HUES64 (cell line): Measurements from ENCODE around the gene CDC73.
"Not testable (repeated sequence)": the region's sequence is repeated elsewhere in the genome, so short reads cannot be mapped to it uniquely, and the experiment has no call there.

Source experiments
- H3K27ac ChIP-seq: 2 replicates; pipeline ENCODE4 v1.7.0; 2013; ENCODE audit warnings: low read depth, low read length, inconsistent platforms
- H3K27me3 ChIP-seq: 2 replicates; pipeline ENCODE4 v1.6.1; 2013; ENCODE audit warnings: mild to moderate bottlenecking, low read length; ENCODE audit not compliant: insufficient read depth
- H3K36me3 ChIP-seq: 2 replicates; pipeline ENCODE4 v1.6.1; 2013; ENCODE audit warnings: mild to moderate bottlenecking, low read length; ENCODE audit not compliant: insufficient read depth
- H3K4me1 ChIP-seq: 2 replicates; pipeline ENCODE4 v1.6.1; 2013; ENCODE audit warnings: mild to moderate bottlenecking, low read length, moderate library complexity; ENCODE audit not compliant: insufficient read depth
- H3K4me3 ChIP-seq: 2 replicates; pipeline ENCODE4 v1.5.1; 2013; ENCODE audit warnings: mild to moderate bottlenecking, low read length, moderate library complexity
- H3K9ac ChIP-seq: 2 replicates; pipeline ENCODE4 v1.6.1; 2013; ENCODE audit warnings: mild to moderate bottlenecking, low read depth, low read length
- H3K9me3 ChIP-seq: 2 replicates; pipeline ENCODE4 v1.6.1; 2013; ENCODE audit warnings: low read depth, low read length; ENCODE audit not compliant: insufficient read depth
- WGBS: fragments of 150-250, 120-280 bp; methylation state at CpG from one replicate; pipeline ENCODE4 v1.1.7; 2013; ENCODE audit warnings: missing lambda C conversion rate; 5-methylcytosine and 5-hydroxymethylcytosine counted together

The CDC73 gene

GRCh38 chr1:193181985-193182384 lies 60.2 kb downstream of the CDC73 start:
- Histone ChIP-seq H3K27ac (no peak overlapping the region), H3K9ac (no peak overlapping the region), H3K36me3 (no peaks in the 10 kb centered on the region), H3K4me3 (no peak overlapping the region), H3K27me3 (no peaks in the 10 kb centered on the region), H3K4me1 (peaks cover 13% of the 10 kb centered on the region), H3K9me3 (no peaks in the 10 kb centered on the region)
- 89% methylated on average over 2 of the region's 2 CpGs for WGBS

- Histone ChIP-seq H3K9ac (no peak overlapping the region), H3K9me3 (no peaks in the 10 kb centered on the region), H3K36me3 (no peaks in the 10 kb centered on the region), H3K27me3 (no peaks in the 10 kb centered on the region), H3K4me3 (no peak overlapping the region), H3K27ac (no peak overlapping the region), H3K4me1 (peaks cover 13% of the 10 kb centered on the region)
- no CpG with 5 or more reads among the region's 2 CpGs for WGBS
Observed at GRCh38 chr1:193183019-193183627, 61.3 kb downstream of the CDC73 start.

- H3K4me1 ChIP-seq, result peaks cover 13% of the 10 kb centered on the region
- H3K36me3 ChIP-seq, result no peaks in the 10 kb centered on the region
- no peak overlapping the region for H3K4me3 ChIP-seq
- no peak overlapping the region for H3K27ac ChIP-seq
- WGBS, result no CpG with 5 or more reads among the region's 1 CpG
- no peak overlapping the region for H3K9ac ChIP-seq
- no peaks in the 10 kb centered on the region for H3K27me3 ChIP-seq
- no peaks in the 10 kb centered on the region for H3K9me3 ChIP-seq
Observed at GRCh38 chr1:193184776-193185175, 62.9 kb downstream of the CDC73 start.

- no peaks in the 10 kb centered on the region for H3K36me3 ChIP-seq
- H3K27ac ChIP-seq, result no peak overlapping the region
- H3K9me3 ChIP-seq, result no peaks in the 10 kb centered on the region
- WGBS, result 100% methylated on average over 1 of the region's 2 CpGs
- no peak overlapping the region; the same call in 1 of the 2 replicates for H3K9ac ChIP-seq
- no peaks in the 10 kb centered on the region for H3K27me3 ChIP-seq
- H3K4me1 ChIP-seq, result peaks cover 13% of the 10 kb centered on the region
- no peak overlapping the region for H3K4me3 ChIP-seq
Observed at GRCh38 chr1:193185211-193185610, 63.4 kb downstream of the CDC73 start.

- no peak within 1 kb of the TSS; the same call in 1 of the 2 replicates for H3K9ac ChIP-seq
- 83% methylated on average over 13 of the region's 13 CpGs for WGBS
- H3K4me3 ChIP-seq, result no peak within 1 kb of the TSS
- H3K27ac ChIP-seq, result no peak within 1 kb of the TSS
- H3K4me1 ChIP-seq, result peaks cover 13% of the 10 kb centered on the region
- H3K36me3 ChIP-seq, result no peaks in the 10 kb centered on the region
- H3K9me3 ChIP-seq, result 0 out of 2 replicates have a peak, but pooled peaks cover under 1% of the 10 kb centered on the region
- H3K27me3 ChIP-seq, result no peaks in the 10 kb centered on the region
Observed at GRCh38 chr1:193185901-193186731, 64.3 kb downstream of the CDC73 start, which contains the start of gene B3GALT2. Gene B3GALT2 (minus strand): TSS chr1:193186613. CDS start chr1:193181562, 5,051 bp downstream.

- Histone ChIP-seq H3K9ac (no peak overlapping the region), H3K36me3 (peaks cover 8% of the 10 kb centered on the region; the same call in 1 of the 2 replicates), H3K4me1 (peaks cover 13% of the 10 kb centered on the region), H3K27ac (no peak overlapping the region), H3K4me3 (no peak overlapping the region), H3K9me3 (peaks cover 9% of the 10 kb centered on the region), H3K27me3 (no peaks in the 10 kb centered on the region)
- no CpG with 5 or more reads among the region's 1 CpG for WGBS
Observed at GRCh38 chr1:193187114-193187513, 65.3 kb downstream of the CDC73 start.

GRCh38 chr1:193188915-193189314 lies 67.1 kb downstream of the CDC73 start:
- H3K27me3 ChIP-seq, H3K27ac ChIP-seq, H3K9ac ChIP-seq, H3K4me3 ChIP-seq: not testable (repeated sequence)
- Histone ChIP-seq H3K9me3 (peaks cover 18% of the 10 kb centered on the region), H3K36me3 (peaks cover 14% of the 10 kb centered on the region; the same call in 1 of the 2 replicates), H3K4me1 (peaks cover 13% of the 10 kb centered on the region)
- 93% methylated on average over 7 of the region's 7 CpGs for WGBS

GRCh38 chr1:193189442-193190095 lies 67.7 kb downstream of the CDC73 start:
- H3K27me3 ChIP-seq, result no peaks in the 10 kb centered on the region
- H3K36me3 ChIP-seq, result peaks cover 14% of the 10 kb centered on the region; the same call in 1 of the 2 replicates
- peaks cover 18% of the 10 kb centered on the region for H3K9me3 ChIP-seq
- no peak overlapping the region for H3K9ac ChIP-seq
- H3K4me3 ChIP-seq, result no peak overlapping the region
- H3K4me1 ChIP-seq, result peaks cover 13% of the 10 kb centered on the region
- no peak overlapping the region for H3K27ac ChIP-seq
- 95% methylated on average over 3 of the region's 3 CpGs for WGBS

- no peak overlapping the region for H3K27ac ChIP-seq
- peaks cover 13% of the 10 kb centered on the region for H3K4me1 ChIP-seq
Observed at GRCh38 chr1:193190096-193190744, 68.4 kb downstream of the CDC73 start.

GRCh38 chr1:193192586-193192985 lies 70.8 kb downstream of the CDC73 start:
- no peaks in the 10 kb centered on the region for H3K27me3 ChIP-seq
- no peak overlapping the region for H3K9ac ChIP-seq
- WGBS, result 96% methylated on average over 8 of the region's 8 CpGs
- no peaks in the 10 kb centered on the region for H3K4me1 ChIP-seq
- peaks cover 16% of the 10 kb centered on the region; the same call in 1 of the 2 replicates for H3K36me3 ChIP-seq
- no peak overlapping the region for H3K27ac ChIP-seq
- H3K4me3 ChIP-seq, result no peak overlapping the region
- H3K9me3 ChIP-seq, result peaks cover 18% of the 10 kb centered on the region

More at GRCh38 chr1:193190096-193190744, 68.4 kb downstream of the CDC73 start:
- Histone ChIP-seq H3K9me3 (peaks cover 18% of the 10 kb centered on the region), H3K27me3 (no peaks in the 10 kb centered on the region), H3K36me3 (peaks cover 16% of the 10 kb centered on the region; the same call in 1 of the 2 replicates), H3K9ac (no peak overlapping the region), H3K4me3 (no peak overlapping the region)
